Bronchial epithelial cell (primary cell): ENCODE measurements around the gene TK2. TPM values are rescaled to one million over a fixed set of nuclear protein-coding genes. Genes with fewer than 3 reads are reported as not detected.

ENCODE experiments used
- DNase-seq: peaks from one replicate; pipeline ENCODE4 v3.0.0-alpha.2; 2010; ENCODE audit warnings: low read depth
- FAIRE-seq: peaks from 2 replicates; lab custom pipeline; 2011; peaks lifted over from hg19 to GRCh38; lab: Jason Lieb, UNC
- H3K27me3 ChIP-seq: 2 replicates; pipeline ENCODE4 v1.5.1; 2011; ENCODE audit warnings: low read length; ENCODE audit not compliant: control insufficient read depth, insufficient read depth
- H3K36me3 ChIP-seq: 2 replicates; pipeline ENCODE4 v1.5.1; 2011; ENCODE audit warnings: low read length; ENCODE audit not compliant: control insufficient read depth, insufficient read depth
- H3K4me3 ChIP-seq: 2 replicates; pipeline ENCODE4 v1.5.1; 2011; ENCODE audit warnings: mild to moderate bottlenecking, low read depth, low read length, control low read depth
- CTCF ChIP-seq: IDR thresholded peaks from 2 replicates; pipeline ENCODE4 v1.5.1; 2011; ENCODE audit warnings: mild to moderate bottlenecking, moderate library complexity, low read length, control low read depth, inconsistent platforms; ENCODE audit not compliant: insufficient read depth, severe bottlenecking
- total RNA-seq: library from RNA; depleted of rRNA; stranded (reverse); fragments of >200 nt; gene quantifications from 2 replicates; pipeline ENCODE4 v1.2.1, GENCODE V29; 2014

The TK2 gene
- total RNA-seq, 1 donor from 2014 or later, result 8.7 TPM

- Histone ChIP-seq H3K4me3 (no peak overlapping the region), H3K27me3 (peaks cover 9% of the 10 kb centered on the region), H3K36me3 (no peaks in the 10 kb centered on the region)
- FAIRE-seq (no peak), DNase-seq (no peak)
- TF ChIP-seq CTCF, result no peak
Measured at GRCh38 chr16:66462912-66463311, 87.0 kb downstream of the TK2 start.

GRCh38 chr16:66460703-66461102 is 89.2 kb downstream of the TK2 start:
- H3K27me3 ChIP-seq, result peaks cover 9% of the 10 kb centered on the region
- DNase-seq, result no peak
- TF ChIP-seq CTCF, result no peak
- no peaks in the 10 kb centered on the region for H3K36me3 ChIP-seq
- no peak overlapping the region for H3K4me3 ChIP-seq
- no peak for FAIRE-seq

- no peak for DNase-seq
- Histone ChIP-seq H3K27me3 (peaks cover 9% of the 10 kb centered on the region), H3K4me3 (no peak overlapping the region), H3K36me3 (no peaks in the 10 kb centered on the region)
- TF ChIP-seq CTCF, result no peak
- FAIRE-seq, result no peak
Measured at GRCh38 chr16:66459878-66460277, 90.0 kb downstream of the TK2 start.

GRCh38 chr16:66458853-66459252 is 91.1 kb downstream of the TK2 start:
- DNase-seq, result no peak
- peaks cover 9% of the 10 kb centered on the region for H3K27me3 ChIP-seq
- H3K4me3 ChIP-seq, result no peak overlapping the region
- no peaks in the 10 kb centered on the region for H3K36me3 ChIP-seq
- no peak for FAIRE-seq
- TF ChIP-seq CTCF, result no peak

GRCh38 chr16:66458292-66458691 is 91.6 kb downstream of the TK2 start:
- Histone ChIP-seq H3K4me3 (no peak overlapping the region), H3K36me3 (no peaks in the 10 kb centered on the region), H3K27me3 (peaks cover 9% of the 10 kb centered on the region)
- DNase-seq (no peak), FAIRE-seq (no peak)
- no peak for TF ChIP-seq CTCF

Other genes with a start within 250 kb of the TK2 start
- not detected in 2 replicates for gene CDH5, start 183.4 kb downstream of the TK2 start, total RNA-seq
- gene BEAN1, start 122.8 kb downstream of the TK2 start, total RNA-seq, result 0.38 TPM in 1 of 2 replicates, not detected in the other
- 17.7 and 22.6 TPM in 2 replicates for gene CKLF, start 2.5 kb upstream of the TK2 start, total RNA-seq
- gene CMTM1, start 16.3 kb upstream of the TK2 start, total RNA-seq, result 0.26 and 0.38 TPM in 2 replicates
- not detected in 2 replicates for gene CMTM2, start 29.3 kb upstream of the TK2 start, total RNA-seq
- gene CMTM3, start 54.6 kb upstream of the TK2 start, total RNA-seq, result 1.1 and 1.3 TPM in 2 replicates
- 73.0 and 83.2 TPM in 2 replicates for gene CMTM4, start 146.6 kb upstream of the TK2 start, total RNA-seq
- 127 and 138 TPM in 2 replicates for gene DYNC1LI2, start 201.5 kb upstream of the TK2 start, total RNA-seq